ENCODE data around the gene COMP. TPM values are rescaled to one million over a fixed set of nuclear protein-coding genes. Genes with fewer than 3 reads are reported as not detected.

COMP gene
- total RNA-seq, 1 experiment from 2014 or later: 0.69 TPM

DNA sequence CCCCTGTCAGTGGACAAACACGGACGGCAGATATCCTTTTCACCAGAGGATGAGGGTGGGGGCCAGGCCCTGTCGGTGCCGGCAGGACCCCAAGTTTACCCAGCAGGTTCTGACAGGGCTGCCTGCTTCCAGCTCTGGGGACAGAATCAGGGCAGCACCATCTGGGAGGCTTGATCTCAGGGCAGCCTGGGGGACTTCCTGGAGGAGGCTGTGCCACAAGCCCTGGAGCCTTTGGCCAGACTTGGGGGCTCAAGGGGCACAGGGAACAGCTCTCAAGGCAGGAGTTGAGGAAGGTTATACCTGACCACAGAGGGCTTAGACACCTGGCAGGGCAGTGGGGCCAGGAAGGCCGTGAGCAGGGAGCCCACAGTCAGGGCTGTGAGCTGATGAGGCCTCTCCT lies 45.2 kb downstream of the COMP start:
- intact Hi-C loops (cut with micrococcal nuclease; ENCODE audit: unreplicated experiment): no loop called here
- TF ChIP-seq, protein P1, sequence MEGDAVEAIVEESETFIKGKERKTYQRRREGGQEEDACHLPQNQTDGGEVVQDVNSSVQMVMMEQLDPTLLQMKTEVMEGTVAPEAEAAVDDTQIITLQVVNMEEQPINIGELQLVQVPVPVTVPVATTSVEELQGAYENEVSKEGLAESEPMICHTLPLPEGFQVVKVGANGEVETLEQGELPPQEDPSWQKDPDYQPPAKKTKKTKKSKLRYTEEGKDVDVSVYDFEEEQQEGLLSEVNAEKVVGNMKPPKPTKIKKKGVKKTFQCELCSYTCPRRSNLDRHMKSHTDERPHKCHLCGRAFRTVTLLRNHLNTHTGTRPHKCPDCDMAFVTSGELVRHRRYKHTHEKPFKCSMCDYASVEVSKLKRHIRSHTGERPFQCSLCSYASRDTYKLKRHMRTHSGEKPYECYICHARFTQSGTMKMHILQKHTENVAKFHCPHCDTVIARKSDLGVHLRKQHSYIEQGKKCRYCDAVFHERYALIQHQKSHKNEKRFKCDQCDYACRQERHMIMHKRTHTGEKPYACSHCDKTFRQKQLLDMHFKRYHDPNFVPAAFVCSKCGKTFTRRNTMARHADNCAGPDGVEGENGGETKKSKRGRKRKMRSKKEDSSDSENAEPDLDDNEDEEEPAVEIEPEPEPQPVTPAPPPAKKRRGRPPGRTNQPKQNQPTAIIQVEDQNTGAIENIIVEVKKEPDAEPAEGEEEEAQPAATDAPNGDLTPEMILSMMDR (IDR thresholded peaks at IDR 0.05): no peak
- TF ChIP-seq, protein P2, sequence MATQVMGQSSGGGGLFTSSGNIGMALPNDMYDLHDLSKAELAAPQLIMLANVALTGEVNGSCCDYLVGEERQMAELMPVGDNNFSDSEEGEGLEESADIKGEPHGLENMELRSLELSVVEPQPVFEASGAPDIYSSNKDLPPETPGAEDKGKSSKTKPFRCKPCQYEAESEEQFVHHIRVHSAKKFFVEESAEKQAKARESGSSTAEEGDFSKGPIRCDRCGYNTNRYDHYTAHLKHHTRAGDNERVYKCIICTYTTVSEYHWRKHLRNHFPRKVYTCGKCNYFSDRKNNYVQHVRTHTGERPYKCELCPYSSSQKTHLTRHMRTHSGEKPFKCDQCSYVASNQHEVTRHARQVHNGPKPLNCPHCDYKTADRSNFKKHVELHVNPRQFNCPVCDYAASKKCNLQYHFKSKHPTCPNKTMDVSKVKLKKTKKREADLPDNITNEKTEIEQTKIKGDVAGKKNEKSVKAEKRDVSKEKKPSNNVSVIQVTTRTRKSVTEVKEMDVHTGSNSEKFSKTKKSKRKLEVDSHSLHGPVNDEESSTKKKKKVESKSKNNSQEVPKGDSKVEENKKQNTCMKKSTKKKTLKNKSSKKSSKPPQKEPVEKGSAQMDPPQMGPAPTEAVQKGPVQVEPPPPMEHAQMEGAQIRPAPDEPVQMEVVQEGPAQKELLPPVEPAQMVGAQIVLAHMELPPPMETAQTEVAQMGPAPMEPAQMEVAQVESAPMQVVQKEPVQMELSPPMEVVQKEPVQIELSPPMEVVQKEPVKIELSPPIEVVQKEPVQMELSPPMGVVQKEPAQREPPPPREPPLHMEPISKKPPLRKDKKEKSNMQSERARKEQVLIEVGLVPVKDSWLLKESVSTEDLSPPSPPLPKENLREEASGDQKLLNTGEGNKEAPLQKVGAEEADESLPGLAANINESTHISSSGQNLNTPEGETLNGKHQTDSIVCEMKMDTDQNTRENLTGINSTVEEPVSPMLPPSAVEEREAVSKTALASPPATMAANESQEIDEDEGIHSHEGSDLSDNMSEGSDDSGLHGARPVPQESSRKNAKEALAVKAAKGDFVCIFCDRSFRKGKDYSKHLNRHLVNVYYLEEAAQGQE (IDR thresholded peaks at IDR 0.05; ENCODE audit: insufficient read depth in 1 of 2, low read depth in 2 of 2, low read length in 1 of 2): no peak
- TF ChIP-seq SIN3A (IDR thresholded peaks at IDR 0.05; ENCODE audit: borderline replicate concordance, insufficient read depth, low read depth, low read length) (no peak), TCF7L2 (IDR thresholded peaks at IDR 0.05; ENCODE audit: low read depth, low read length) (no peak), POLR2AphosphoS5 (IDR thresholded peaks at IDR 0.05; ENCODE audit: low read depth, low read length) (no peak)
- no peaks in the 10 kb centered on the region for H3K4me1 ChIP-seq (ENCODE audit: control insufficient read depth, insufficient read depth, low read length)
- ChIA-PET CTCF (no interaction called here), POLR2A (no interaction called here)
- H3K9me3 ChIP-seq (ENCODE audit: control insufficient read depth, insufficient read depth, low read depth, low read length): no peaks in the 10 kb centered on the region
- H3K36me3 ChIP-seq (ENCODE audit: control insufficient read depth, insufficient read depth, low read length): no peaks in the 10 kb centered on the region
- H3K4me3 ChIP-seq (ENCODE audit: low read depth in 2 of 2, low read length in 2 of 2): no peak overlapping the region
- no peaks in the 10 kb centered on the region for H3K27me3 ChIP-seq (ENCODE audit: control insufficient read depth, insufficient read depth, low read length)
- BruUV-seq (replicated peaks): no TSS peak
- H3K27ac ChIP-seq (ENCODE audit: low read length): no peak overlapping the region
- ATAC-seq (no peak), DNase-seq (ENCODE audit: low read depth, low spot score) (no peak)
- in situ Hi-C loops (cut with HindIII; ENCODE audit: low pct_unique_long_range_greater_than_20kb, low sequenced_read_pairs): no loop called here

DNA sequence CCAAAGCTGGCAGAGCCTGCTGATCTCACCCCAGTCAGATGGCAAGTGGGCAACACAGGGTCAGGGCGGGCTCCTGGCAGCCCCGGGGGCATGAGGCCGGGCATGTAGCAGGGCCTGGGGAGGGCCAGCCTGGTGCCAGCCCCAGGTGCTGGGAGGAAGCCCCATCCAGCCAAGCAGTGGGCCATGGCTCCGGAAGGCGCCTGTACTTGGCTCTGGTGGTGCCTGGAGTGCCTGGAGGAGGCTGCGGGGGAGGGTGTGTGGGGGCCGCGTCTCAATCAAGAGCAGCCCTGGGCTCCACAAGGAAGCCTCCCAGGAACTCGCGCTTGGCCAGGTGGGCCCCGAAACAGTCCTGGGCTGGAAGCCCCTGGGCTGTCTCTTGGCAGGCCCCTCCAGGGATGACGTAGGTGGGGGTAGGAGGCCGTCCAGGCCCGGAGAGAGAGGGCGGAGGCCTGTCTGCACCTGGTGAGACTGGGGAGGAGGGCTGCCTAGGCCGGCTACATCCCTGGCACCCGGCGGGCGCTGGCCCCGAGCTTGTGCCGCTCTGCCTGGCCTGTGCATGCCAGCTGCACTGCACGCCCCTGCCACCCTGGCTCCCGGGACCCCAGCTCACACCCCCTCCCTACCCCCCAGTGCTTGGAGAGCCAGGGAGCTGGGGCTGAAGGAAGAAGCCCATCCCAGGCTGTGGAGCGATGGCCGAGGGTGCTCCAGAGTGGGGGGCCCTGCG lies 45.9 kb downstream of the COMP start:
- no peak for DNase-seq (ENCODE audit: low read depth, low spot score)
- ChIA-PET POLR2A (no interaction called here), CTCF (no interaction called here)
- Histone ChIP-seq H3K36me3 (ENCODE audit: control insufficient read depth, insufficient read depth, low read length) (no peaks in the 10 kb centered on the region), H3K9me3 (ENCODE audit: control insufficient read depth, insufficient read depth, low read depth, low read length) (no peaks in the 10 kb centered on the region), H3K4me3 (ENCODE audit: low read depth in 2 of 2, low read length in 2 of 2) (no peak overlapping the region), H3K27ac (ENCODE audit: low read length) (no peak overlapping the region), H3K27me3 (ENCODE audit: control insufficient read depth, insufficient read depth, low read length) (no peaks in the 10 kb centered on the region), H3K4me1 (ENCODE audit: control insufficient read depth, insufficient read depth, low read length) (no peaks in the 10 kb centered on the region)
- no TSS peak for BruUV-seq (replicated peaks)
- in situ Hi-C loops (cut with HindIII; ENCODE audit: low pct_unique_long_range_greater_than_20kb, low sequenced_read_pairs): no loop called here
- peak; percentile 27; the same call in 1 of the 2 replicates for ATAC-seq
- intact Hi-C loops (cut with micrococcal nuclease; ENCODE audit: unreplicated experiment): no loop called here
- TF ChIP-seq, protein P2 (IDR thresholded peaks at IDR 0.05; ENCODE audit: insufficient read depth in 1 of 2, low read depth in 2 of 2, low read length in 1 of 2): no peak
- TF ChIP-seq, protein P1 (IDR thresholded peaks at IDR 0.05): no peak
- no peak for TF ChIP-seq POLR2AphosphoS5 (IDR thresholded peaks at IDR 0.05; ENCODE audit: low read depth, low read length)
- TF ChIP-seq SIN3A (IDR thresholded peaks at IDR 0.05; ENCODE audit: borderline replicate concordance, insufficient read depth, low read depth, low read length): no peak
- no peak for TF ChIP-seq TCF7L2 (IDR thresholded peaks at IDR 0.05; ENCODE audit: low read depth, low read length)
